Keratinocyte (primary cell): ENCODE data around the gene REPIN1.

Experiments
- CTCF ChIP-seq, 3 experiments: IDR thresholded peaks in 1 of 3; conservative IDR thresholded peaks in 1 of 3; optimal IDR thresholded peaks in 1 of 3; 2 replicates in 2 of 3; 3 replicates in 1 of 3; pipeline versions ENCODE3 to v1.5.1; 2011; ENCODE audit warnings: low read length in 3 of 3, mild to moderate bottlenecking in 3 of 3, moderate library complexity in 2 of 3, control low read depth in 1 of 3, inconsistent platforms in 1 of 3; ENCODE audit not compliant: insufficient read depth in 2 of 3; ENCODE audit errors: extremely low read depth in 1 of 3
- EZH2 ChIP-seq: IDR thresholded peaks from one replicate; pipeline ENCODE4 v1.6.1; 2012; ENCODE audit warnings: inconsistent platforms, mild to moderate bottlenecking, low read length, moderate library complexity

DNA sequence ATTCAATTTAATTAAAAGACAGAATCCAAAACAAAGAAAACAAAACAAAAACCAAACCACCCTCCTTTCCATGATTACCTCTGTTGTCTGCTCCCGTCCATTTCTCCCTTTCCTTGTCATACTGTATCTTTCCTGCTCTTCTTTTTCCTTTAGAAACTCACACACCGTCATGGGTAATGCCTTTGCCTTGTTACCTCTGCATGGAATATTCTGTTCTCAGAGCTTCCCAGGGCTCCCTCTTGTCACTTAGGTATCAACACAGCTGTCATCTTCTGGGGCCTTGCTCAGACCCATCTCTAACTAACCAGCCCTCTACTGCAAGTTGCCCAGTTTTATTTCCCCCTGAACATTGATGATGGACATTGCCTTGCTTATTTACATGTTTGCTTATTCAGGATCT lies 51.6 kb downstream of the REPIN1 start:
- TF ChIP-seq CTCF (optimal IDR thresholded peaks at IDR 0.05 in 1 of 3, IDR thresholded peaks at IDR 0.05 in 1 of 3, conservative IDR thresholded peaks at IDR 0.05 in 1 of 3; ENCODE audit: extremely low read depth in 1 of 3, insufficient read depth in 2 of 3, low read length in 3 of 3) (no peak), EZH2 (no peak)
